ENCODE data around the gene MMS19. TPM values are rescaled to one million over a fixed set of nuclear protein-coding genes. Genes with fewer than 3 reads are reported as not detected.
A peak's percentile ranks its signal among the peaks of the same experiment; 100 is the strongest.

Gene MMS19
- total RNA-seq, 1 donor from 2014 or later, result 127 TPM

- peaks cover 42% of the 10 kb centered on the region for H3K4me1 Mint-ChIP-seq (ENCODE audit: unreplicated experiment)
- peaks cover 11% of the 10 kb centered on the region for H3K36me3 Mint-ChIP-seq (ENCODE audit: low read depth, unreplicated experiment)
- no peak overlapping the region for H3K27ac Mint-ChIP-seq (ENCODE audit: unreplicated experiment)
- no peak for DNase-seq (ENCODE audit: low spot score)
- H3K27me3 Mint-ChIP-seq (ENCODE audit: unreplicated experiment), result peaks cover 24% of the 10 kb centered on the region
- H3K9me3 Mint-ChIP-seq (ENCODE audit: unreplicated experiment), result no peaks in the 10 kb centered on the region
- H3K4me3 Mint-ChIP-seq (ENCODE audit: unreplicated experiment), result no peak overlapping the region
- TF ChIP-seq, protein P1, sequence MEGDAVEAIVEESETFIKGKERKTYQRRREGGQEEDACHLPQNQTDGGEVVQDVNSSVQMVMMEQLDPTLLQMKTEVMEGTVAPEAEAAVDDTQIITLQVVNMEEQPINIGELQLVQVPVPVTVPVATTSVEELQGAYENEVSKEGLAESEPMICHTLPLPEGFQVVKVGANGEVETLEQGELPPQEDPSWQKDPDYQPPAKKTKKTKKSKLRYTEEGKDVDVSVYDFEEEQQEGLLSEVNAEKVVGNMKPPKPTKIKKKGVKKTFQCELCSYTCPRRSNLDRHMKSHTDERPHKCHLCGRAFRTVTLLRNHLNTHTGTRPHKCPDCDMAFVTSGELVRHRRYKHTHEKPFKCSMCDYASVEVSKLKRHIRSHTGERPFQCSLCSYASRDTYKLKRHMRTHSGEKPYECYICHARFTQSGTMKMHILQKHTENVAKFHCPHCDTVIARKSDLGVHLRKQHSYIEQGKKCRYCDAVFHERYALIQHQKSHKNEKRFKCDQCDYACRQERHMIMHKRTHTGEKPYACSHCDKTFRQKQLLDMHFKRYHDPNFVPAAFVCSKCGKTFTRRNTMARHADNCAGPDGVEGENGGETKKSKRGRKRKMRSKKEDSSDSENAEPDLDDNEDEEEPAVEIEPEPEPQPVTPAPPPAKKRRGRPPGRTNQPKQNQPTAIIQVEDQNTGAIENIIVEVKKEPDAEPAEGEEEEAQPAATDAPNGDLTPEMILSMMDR (IDR thresholded peaks at IDR 0.05; ENCODE audit: unreplicated experiment), result no peak
Measured at GRCh38 chr10:97502916-97503315, 4.7 kb upstream of the MMS19 start.

DNA sequence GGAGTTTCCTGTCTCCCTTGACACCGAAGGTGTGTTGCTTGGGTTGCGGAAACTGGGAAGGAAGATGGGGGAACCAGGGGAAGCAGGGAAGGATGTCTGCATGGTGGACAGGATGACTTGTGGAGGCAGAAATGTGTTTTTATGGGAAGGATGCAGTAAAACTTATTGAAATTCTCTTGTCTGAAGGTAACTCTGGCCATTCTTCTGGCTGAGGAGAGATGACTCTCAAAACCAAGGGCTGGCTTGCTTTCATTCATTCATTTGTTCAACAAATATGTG is 2.0 kb upstream of the MMS19 start:
- H3K4me1 Mint-ChIP-seq (ENCODE audit: unreplicated experiment), result peaks cover 43% of the 10 kb centered on the region
- TF ChIP-seq, protein P1 (IDR thresholded peaks at IDR 0.05; ENCODE audit: unreplicated experiment), result no peak
- H3K9me3 Mint-ChIP-seq (ENCODE audit: unreplicated experiment), result no peaks in the 10 kb centered on the region
- H3K27ac Mint-ChIP-seq (ENCODE audit: unreplicated experiment), result peak overlapping the region; percentile 94
- peak overlapping the region; percentile 91 for H3K4me3 Mint-ChIP-seq (ENCODE audit: unreplicated experiment)
- H3K36me3 Mint-ChIP-seq (ENCODE audit: low read depth, unreplicated experiment), result peaks cover 7% of the 10 kb centered on the region
- H3K27me3 Mint-ChIP-seq (ENCODE audit: unreplicated experiment), result peaks cover 23% of the 10 kb centered on the region
- DNase-seq (ENCODE audit: low spot score), result no peak

DNA sequence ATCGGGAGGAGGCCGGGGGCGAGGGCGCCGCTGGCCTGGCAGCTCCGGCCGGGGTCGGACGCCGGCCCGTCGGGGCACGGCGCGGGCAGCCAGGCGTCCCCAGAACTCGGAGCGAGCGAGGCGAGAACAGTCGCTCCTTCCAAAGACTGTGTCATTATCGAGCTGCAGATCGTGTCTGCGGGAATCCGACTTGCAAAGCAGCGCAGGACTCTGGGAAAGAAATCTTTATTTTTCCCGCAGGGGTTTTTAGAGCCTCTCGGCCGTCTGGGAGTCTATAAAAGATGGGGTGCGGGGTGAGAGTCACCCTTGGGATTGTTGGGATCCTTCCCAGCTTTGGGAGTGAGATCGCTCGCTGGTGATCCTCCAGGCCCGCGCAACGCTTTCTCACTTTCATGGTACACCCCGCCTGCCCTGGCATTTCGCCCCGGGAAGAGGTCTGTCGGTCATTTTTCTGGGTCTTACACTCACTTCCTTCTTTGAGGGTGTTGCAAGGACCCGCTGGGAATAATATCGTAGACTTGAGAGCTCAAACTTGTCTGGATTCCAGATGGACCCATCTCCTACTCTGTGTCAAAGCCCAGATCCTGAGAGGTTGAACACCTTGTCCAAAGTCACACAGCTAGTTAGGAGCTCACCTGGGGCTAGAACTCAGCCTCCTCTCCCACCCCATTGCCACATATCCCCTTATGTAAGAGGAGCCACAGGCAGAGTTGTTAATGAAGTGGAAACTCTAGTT is 1.5 kb upstream of the MMS19 start:
- H3K27ac Mint-ChIP-seq (ENCODE audit: unreplicated experiment), result peak overlapping the region; percentile 94
- TF ChIP-seq, protein P1 (IDR thresholded peaks at IDR 0.05; ENCODE audit: unreplicated experiment), result no peak

DNA sequence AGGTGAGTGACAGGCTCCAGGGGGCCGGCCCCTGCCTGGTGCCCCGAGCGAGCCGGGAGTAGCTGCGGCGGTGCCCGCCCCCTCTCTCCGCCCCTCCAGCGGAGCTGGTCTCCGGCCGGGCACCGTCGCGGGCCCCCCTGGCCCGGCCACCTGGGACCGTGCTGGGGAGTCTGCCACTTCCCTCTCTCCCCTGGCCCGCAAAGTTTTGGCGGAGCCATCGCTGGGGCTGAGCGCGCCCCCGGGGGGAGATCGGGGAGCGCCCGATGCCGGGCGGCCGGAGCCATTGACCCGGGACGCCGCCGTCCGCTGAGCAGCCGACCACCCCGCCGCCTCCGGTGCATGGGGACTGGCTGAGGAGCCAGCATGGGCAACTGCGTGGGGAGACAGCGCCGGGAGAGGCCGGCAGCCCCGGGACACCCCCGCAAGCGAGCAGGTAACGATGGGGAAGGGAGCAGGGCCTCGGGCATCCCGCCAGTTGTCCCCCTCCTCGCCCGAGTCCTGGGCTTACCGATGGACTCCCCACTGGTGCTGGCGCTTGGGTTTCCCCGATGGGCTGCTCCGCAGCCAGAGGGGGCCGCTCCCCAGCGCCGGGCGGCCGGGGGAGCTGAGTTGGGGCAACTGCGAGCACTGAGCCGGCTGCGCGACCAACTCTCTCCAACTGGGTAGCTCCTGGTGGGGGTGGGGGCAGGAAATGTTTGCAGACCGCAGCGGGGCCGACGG is 779 bp upstream of the MMS19 start, which contains the start of gene UBTD1:
Gene UBTD1, plus strand, starts transcription at position 84 of the 720 bp plus-strand sequence. Its CDS starts 280 bp downstream, at position 364.
- Mint-ChIP-seq H3K36me3 (ENCODE audit: low read depth, unreplicated experiment) (peaks cover 7% of the 10 kb centered on the region), H3K4me1 (ENCODE audit: unreplicated experiment) (peaks cover 53% of the 10 kb centered on the region), H3K9me3 (ENCODE audit: unreplicated experiment) (no peaks in the 10 kb centered on the region), H3K27ac (ENCODE audit: unreplicated experiment) (peak within 1 kb of the TSS; percentile 94), H3K27me3 (ENCODE audit: unreplicated experiment) (peaks cover 25% of the 10 kb centered on the region), H3K4me3 (ENCODE audit: unreplicated experiment) (peak within 1 kb of the TSS; percentile 95)
- peak; percentile 62 for DNase-seq (ENCODE audit: low spot score)
- TF ChIP-seq, protein P1 (IDR thresholded peaks at IDR 0.05; ENCODE audit: unreplicated experiment), result no peak

More for the DNA sequence above, 1.5 kb upstream of the MMS19 start:
- H3K4me1 Mint-ChIP-seq (ENCODE audit: unreplicated experiment), result peaks cover 48% of the 10 kb centered on the region
- peaks cover 7% of the 10 kb centered on the region for H3K36me3 Mint-ChIP-seq (ENCODE audit: low read depth, unreplicated experiment)
- H3K9me3 Mint-ChIP-seq (ENCODE audit: unreplicated experiment), result no peaks in the 10 kb centered on the region
- H3K27me3 Mint-ChIP-seq (ENCODE audit: unreplicated experiment), result peaks cover 25% of the 10 kb centered on the region
- DNase-seq (ENCODE audit: low spot score), result peak; percentile 33
- H3K4me3 Mint-ChIP-seq (ENCODE audit: unreplicated experiment), result peak overlapping the region; percentile 91

GRCh38 chr10:97497572-97498075 is 598 bp downstream of the MMS19 start:
- TF ChIP-seq, protein P1 (IDR thresholded peaks at IDR 0.05; ENCODE audit: unreplicated experiment), result no peak
- Mint-ChIP-seq H3K4me1 (ENCODE audit: unreplicated experiment) (peaks cover 54% of the 10 kb centered on the region), H3K27ac (ENCODE audit: unreplicated experiment) (peak overlapping the region; percentile 85), H3K27me3 (ENCODE audit: unreplicated experiment) (peaks cover 25% of the 10 kb centered on the region), H3K36me3 (ENCODE audit: low read depth, unreplicated experiment) (peaks cover 7% of the 10 kb centered on the region), H3K4me3 (ENCODE audit: unreplicated experiment) (peak overlapping the region; percentile 95), H3K9me3 (ENCODE audit: unreplicated experiment) (no peaks in the 10 kb centered on the region)
- peak; percentile 64 for DNase-seq (ENCODE audit: low spot score)

All from endothelial cell (in vitro differentiated cells).